Measurements from ENCODE around the gene CALN1. TPM values are rescaled to one million over a fixed set of nuclear protein-coding genes. Genes with fewer than 3 reads are reported as not detected.
A peak's percentile ranks its signal among the peaks of the same experiment; 100 is the strongest.

The CALN1 gene
- total and polyA plus RNA-seq, 2 of the 8 experiments (the other 6 are each of a cell fraction or from before 2014, with no cell fraction given), result 6.4 to 15.2 TPM

- no peak overlapping the region for H3K4ac ChIP-seq (replicated peaks; ENCODE audit: insufficient read length, low read depth, low read length)
- no peak overlapping the region for H3K4me3 ChIP-seq (ENCODE audit: extremely low read depth in 1 of 4, insufficient read depth in 2 of 4, low read depth in 3 of 4, low read length in 4 of 4)
- WGBS, 2 experiments (ENCODE audit: extremely low coverage in 1 of 2, insufficient coverage in 1 of 2, insufficient read length in 1 of 2, insufficient replicate concordance in 2 of 2, low coverage in 1 of 2, low lambda C conversion rate in 2 of 2, missing lambda C conversion rate in 1 of 2), result 77% methylated on average over 6 of the region's 6 CpGs; no CpG with 5 or more reads in 1 of the 2 experiments
- no peaks in the 10 kb centered on the region for H3K23me2 ChIP-seq (ENCODE audit: low read depth, low read length)
- H3K18ac ChIP-seq (ENCODE audit: extremely low read depth, low read length), result no peak overlapping the region
- CTCF ChIA-PET (ENCODE audit: partially characterized antibody), result interaction anchor here (0.9 to 1.4 kb wide), 2 partner anchors 20 to 89 kb away, joined by 3 to 5 read pairs; no protein-coding TSS in a partner anchor
- H4K5ac ChIP-seq (ENCODE audit: insufficient read length, low read depth, low read length), result no peak overlapping the region
- no peak overlapping the region for H2BK120ac ChIP-seq (replicated peaks; ENCODE audit: low read depth, low read length)
- H3K27me3 ChIP-seq (replicated peaks in 1 of 4; ENCODE audit: control insufficient read depth in 3 of 4, extremely low read depth in 1 of 4, insufficient read depth in 3 of 4, low read length in 3 of 4), result no peaks in the 10 kb centered on the region
- no peak overlapping the region for H2BK15ac ChIP-seq (ENCODE audit: low read length)
- FAIRE-seq (no peak), DNase-seq (ENCODE audit: low read depth in 1 of 2, low spot score in 2 of 2) (no peak)
- H2AFZ ChIP-seq (ENCODE audit: low read length), result no peak overlapping the region
- no peaks in the 10 kb centered on the region for H3K36me3 ChIP-seq (ENCODE audit: control insufficient read depth in 2 of 4, insufficient read depth in 4 of 4, low read length in 3 of 4)
- H3K4me1 ChIP-seq (replicated peaks in 1 of 4; ENCODE audit: control insufficient read depth in 3 of 4, insufficient read depth in 4 of 4, low read length in 3 of 4), result peaks cover 0 to 3% (median 0%) of the 10 kb centered on the region in 4 experiments; a peak in 2 of 7 replicates
- H3K56ac ChIP-seq (replicated peaks; ENCODE audit: insufficient read length, low read depth, low read length), result no peak overlapping the region
- no peaks in the 10 kb centered on the region for H3K79me2 ChIP-seq (ENCODE audit: control insufficient read depth in 1 of 2, insufficient read depth in 2 of 2, low read length in 2 of 2)
- POLR2A ChIA-PET (ENCODE audit: partially characterized antibody), result no interaction called here
- H3K4me2 ChIP-seq (ENCODE audit: insufficient read depth in 1 of 2, low read depth in 2 of 2, low read length in 2 of 2), result no peak overlapping the region
- TF ChIP-seq GTF2F1 (IDR thresholded peaks at IDR 0.05; ENCODE audit: borderline replicate concordance, low read depth, low read length) (no peak), E2F6 (IDR thresholded peaks at IDR 0.05) (peak; percentile 24; the same call in 1 of the 2 replicates), SP2 (IDR thresholded peaks at IDR 0.05; ENCODE audit: low read length) (no peak)
- 0 out of 4 replicates have a peak, but pooled peaks cover 0 to 2% of the 10 kb centered on the region in 2 experiments for H3K9me3 ChIP-seq (ENCODE audit: insufficient read depth in 2 of 2, low read depth in 1 of 2, low read length in 1 of 2)
- H3K79me1 ChIP-seq (ENCODE audit: low read depth, low read length), result peaks cover 3% of the 10 kb centered on the region; the same call in 1 of the 2 replicates
- H4K20me1 ChIP-seq (replicated peaks in 1 of 2; ENCODE audit: control insufficient read depth in 1 of 2, insufficient read depth in 2 of 2, low read length in 2 of 2), result no peaks in the 10 kb centered on the region
- no peak overlapping the region for H3K23ac ChIP-seq (ENCODE audit: insufficient read length)
- H2BK20ac ChIP-seq (ENCODE audit: low read length), result no peak overlapping the region
- H3K14ac ChIP-seq (ENCODE audit: insufficient read length), result no peak overlapping the region
- no peak overlapping the region for H3K9ac ChIP-seq (replicated peaks in 1 of 4; ENCODE audit: extremely low read depth in 1 of 4, low read depth in 3 of 4, low read length in 3 of 4)
- H2BK5ac ChIP-seq (ENCODE audit: low read depth, low read length), result no peak overlapping the region
- H2AK5ac ChIP-seq (ENCODE audit: low read depth, low read length), result no peak overlapping the region
- H4K91ac ChIP-seq (replicated peaks; ENCODE audit: insufficient read length, low read length), result no peak overlapping the region
- H3K27ac ChIP-seq (ENCODE audit: low read depth, low read length), result no peak overlapping the region
- H2BK12ac ChIP-seq (ENCODE audit: low read depth, low read length), result no peak overlapping the region
- peak overlapping the region; percentile 92 for H4K8ac ChIP-seq (ENCODE audit: extremely low read depth, insufficient read depth, low read length)
Measured at GRCh38 chr7:72243329-72243728, 168.8 kb downstream of the CALN1 start.

Data from H1 (cell line).